Keratinocyte (primary cell): ENCODE data around the gene ATP11A. TPM values are rescaled to one million over a fixed set of nuclear protein-coding genes. Genes with fewer than 3 reads are reported as not detected.

Experiments used
- DNase-seq: peaks from one replicate; pipeline ENCODE4 v3.0.0-alpha.2; 2011; ENCODE audit warnings: low read depth, missing footprints, low spot score
- FAIRE-seq: peaks from 2 replicates; lab custom pipeline; 2011; peaks lifted over from hg19 to GRCh38; lab: Jason Lieb, UNC
- H2AFZ ChIP-seq: 2 replicates; pipeline ENCODE4 v1.6.0; 2012; ENCODE audit warnings: low read length, control low read depth, inconsistent platforms; ENCODE audit not compliant: control insufficient read depth
- H3K27ac ChIP-seq: 2 replicates; pipeline ENCODE4 v1.5.1; 2011; ENCODE audit warnings: low read length; ENCODE audit not compliant: control insufficient read depth, insufficient read depth
- H3K27me3 ChIP-seq: 3 replicates; pipeline ENCODE4 v1.6.0; 2011; ENCODE audit warnings: low read length; ENCODE audit not compliant: control insufficient read depth, insufficient read depth; ENCODE audit errors: extremely low read depth
- H3K36me3 ChIP-seq, 2 experiments: 2 replicates in 1 of 2; 3 replicates in 1 of 2; pipeline ENCODE4 v1.5.1; 2011; ENCODE audit warnings: low read length in 2 of 2, mild to moderate bottlenecking in 1 of 2; ENCODE audit not compliant: control insufficient read depth in 2 of 2, insufficient read depth in 2 of 2; ENCODE audit errors: extremely low read depth in 1 of 2
- H3K4me1 ChIP-seq: 3 replicates; pipeline ENCODE4 v1.5.1; 2011; ENCODE audit warnings: low read length; ENCODE audit not compliant: control insufficient read depth, insufficient read depth; ENCODE audit errors: extremely low read depth
- H3K4me2 ChIP-seq: 3 replicates; pipeline ENCODE4 v1.6.0; 2011; ENCODE audit warnings: low read depth, low read length; ENCODE audit not compliant: control insufficient read depth, insufficient read depth; ENCODE audit errors: extremely low read depth
- H3K4me3 ChIP-seq, 3 experiments: fragments of 200-600 bp in 1 of 3; sonication (generic) in 1 of 3; 2 replicates in 2 of 3; 3 replicates in 1 of 3; pipeline ENCODE4 v1.5.1; 2011 to 2016; ENCODE audit warnings: low read length in 3 of 3, mild to moderate bottlenecking in 3 of 3, control low read depth in 2 of 3, inconsistent platforms in 1 of 3, low read depth in 1 of 3, mixed read lengths in 1 of 3, mixed run types in 1 of 3, moderate library complexity in 1 of 3; ENCODE audit not compliant: control insufficient read depth in 2 of 3, insufficient read depth in 2 of 3; ENCODE audit errors: extremely low read depth in 1 of 3
- H3K79me2 ChIP-seq: 2 replicates; pipeline ENCODE4 v1.6.0; 2012; ENCODE audit warnings: low read length; ENCODE audit not compliant: control insufficient read depth, insufficient read depth
- H3K9ac ChIP-seq: 3 replicates; pipeline ENCODE4 v1.6.0; 2011; ENCODE audit warnings: low read length; ENCODE audit not compliant: control insufficient read depth, insufficient read depth; ENCODE audit errors: extremely low read depth
- H3K9me1 ChIP-seq: 3 replicates; pipeline ENCODE4 v1.6.0; 2011; ENCODE audit warnings: low read length; ENCODE audit not compliant: control insufficient read depth, insufficient read depth; ENCODE audit errors: extremely low read depth
- H3K9me3 ChIP-seq: 2 replicates; pipeline ENCODE4 v1.5.1; 2012; ENCODE audit warnings: low read depth, low read length; ENCODE audit not compliant: control insufficient read depth
- H4K20me1 ChIP-seq: 3 replicates; pipeline ENCODE4 v1.6.0; 2011; ENCODE audit warnings: low read length; ENCODE audit not compliant: control insufficient read depth, insufficient read depth; ENCODE audit errors: extremely low read depth
- CTCF ChIP-seq, 3 experiments: IDR thresholded peaks in 1 of 3; conservative IDR thresholded peaks in 1 of 3; optimal IDR thresholded peaks in 1 of 3; 2 replicates in 2 of 3; 3 replicates in 1 of 3; pipeline versions ENCODE3 to v1.5.1; 2011; ENCODE audit warnings: low read length in 3 of 3, mild to moderate bottlenecking in 3 of 3, moderate library complexity in 2 of 3, control low read depth in 1 of 3, inconsistent platforms in 1 of 3; ENCODE audit not compliant: insufficient read depth in 2 of 3; ENCODE audit errors: extremely low read depth in 1 of 3
- EZH2 ChIP-seq: IDR thresholded peaks from one replicate; pipeline ENCODE4 v1.6.1; 2012; ENCODE audit warnings: inconsistent platforms, mild to moderate bottlenecking, low read length, moderate library complexity
- dilution Hi-C: fragments of 300-500 bp; cut with MboI; formaldehyde crosslinking; loops from one replicate; pipeline ENCODE4 v1.7.0; 2020; ENCODE audit warnings: low sequenced_read_pairs; ENCODE audit not compliant: extremely low pct_ligation_motif_present
- polyA plus RNA-seq, 5 experiments: library from polyadenylated mRNA; depleted of rRNA in 3 of 5; stranded (reverse) in 3 of 5; stranded (forward) in 1 of 5; unstranded in 1 of 5; fragments of >200 nt; gene quantifications; 1 replicate in 1 of 5; 2 replicates in 3 of 5; 3 replicates in 1 of 5; pipeline versions ENCODE4 v1.2.1 to v1.2.3, GENCODE V29; 2011 to 2012; ENCODE audit warnings: missing spikeins in 2 of 5, low read depth in 1 of 5, low replicate concordance in 1 of 5

The ATP11A gene
- polyA plus RNA-seq, 1 donor (not counting 4 experiments of a cell fraction or from before 2014, with no cell fraction given), result 4.3 TPM

GRCh38 chr13:112716461-112716820 lies 26.6 kb downstream of the ATP11A start:
- FAIRE-seq (no peak), DNase-seq (no peak)
- peaks cover 8% of the 10 kb centered on the region for H3K79me2 ChIP-seq
- dilution Hi-C loops, result no loop called here
- no peak overlapping the region for H3K4me2 ChIP-seq
- H3K36me3 ChIP-seq, result no peaks in the 10 kb centered on the region
- no peaks in the 10 kb centered on the region for H4K20me1 ChIP-seq
- peaks cover 2% of the 10 kb centered on the region for H3K9me1 ChIP-seq
- peaks cover 10% of the 10 kb centered on the region for H3K4me1 ChIP-seq
- no peaks in the 10 kb centered on the region for H3K9me3 ChIP-seq
- H2AFZ ChIP-seq, result no peak overlapping the region
- no peak overlapping the region for H3K27ac ChIP-seq
- TF ChIP-seq EZH2 (no peak), CTCF (optimal IDR thresholded peaks at IDR 0.05 in 1 of 3, IDR thresholded peaks at IDR 0.05 in 1 of 3, conservative IDR thresholded peaks at IDR 0.05 in 1 of 3; ENCODE audit: extremely low read depth in 1 of 3, insufficient read depth in 2 of 3, low read length in 3 of 3) (no peak)
- no peaks in the 10 kb centered on the region for H3K27me3 ChIP-seq
- H3K9ac ChIP-seq, result no peak overlapping the region
- H3K4me3 ChIP-seq, result no peak overlapping the region

- H3K4me2 ChIP-seq, result no peak overlapping the region
- H2AFZ ChIP-seq, result no peak overlapping the region
- H3K9me1 ChIP-seq, result peaks cover 2% of the 10 kb centered on the region
- no peak overlapping the region for H3K4me3 ChIP-seq
- no peaks in the 10 kb centered on the region for H3K27me3 ChIP-seq
- no peaks in the 10 kb centered on the region for H3K9me3 ChIP-seq
- FAIRE-seq, result no peak
- no peaks in the 10 kb centered on the region for H4K20me1 ChIP-seq
- H3K4me1 ChIP-seq, result peaks cover 7% of the 10 kb centered on the region
- no peak for DNase-seq
- H3K36me3 ChIP-seq, result no peaks in the 10 kb centered on the region
- no peak overlapping the region for H3K27ac ChIP-seq
- peaks cover 8% of the 10 kb centered on the region for H3K79me2 ChIP-seq
- no peak for TF ChIP-seq CTCF (optimal IDR thresholded peaks at IDR 0.05 in 1 of 3, IDR thresholded peaks at IDR 0.05 in 1 of 3, conservative IDR thresholded peaks at IDR 0.05 in 1 of 3; ENCODE audit: extremely low read depth in 1 of 3, insufficient read depth in 2 of 3, low read length in 3 of 3)
- no peak for TF ChIP-seq EZH2
- H3K9ac ChIP-seq, result no peak overlapping the region
- dilution Hi-C loops, result no loop called here
Measured at GRCh38 chr13:112716841-112717520, 27.1 kb downstream of the ATP11A start.
